Sigmoid colon (tissue), 7 donors: ENCODE data around the gene PSMC2. TPM values are rescaled to one million over a fixed set of nuclear protein-coding genes. Genes with fewer than 3 reads are reported as not detected.

Experiments
- DNase-seq: peaks from one replicate; pipeline ENCODE4 v3.0.0-alpha.2; 2019
- H3K27ac ChIP-seq, 4 donors: fragments of 200-600 bp; sonication (generic); one replicate each; pipeline ENCODE4 v1.5.1; 2016 to 2019; ENCODE audit warnings: mild to moderate bottlenecking in 1 of 4
- H3K27me3 ChIP-seq, 3 donors: fragments of 200-600 bp; sonication (generic); one replicate each; pipeline ENCODE4 v1.5.1; 2019; ENCODE audit warnings: mild to moderate bottlenecking in 1 of 3
- H3K36me3 ChIP-seq, 4 donors: fragments of 200-600 bp; sonication (generic); one replicate each; pipeline ENCODE4 v1.5.1; 2016 to 2019
- H3K4me1 ChIP-seq, 4 donors: fragments of 200-600 bp; sonication (generic); one replicate each; pipeline ENCODE4 v1.5.1; 2017 to 2019
- H3K4me3 ChIP-seq, 4 donors: fragments of 200-600 bp; sonication (generic); one replicate each; pipeline ENCODE4 v1.5.1; 2017 to 2019; ENCODE audit warnings: mild to moderate bottlenecking in 2 of 4, moderate library complexity in 1 of 4
- H3K9me3 ChIP-seq, 4 donors: fragments of 200-600 bp in 3 of 4; sonication (generic) in 3 of 4; one replicate each; pipeline versions ENCODE4 v1.5.1 to v1.6.1; 2013 to 2019
- EP300 ChIP-seq, 4 donors: sonication (generic); formaldehyde crosslinking; IDR thresholded peaks; one replicate each; pipeline ENCODE4 v1.6.1; 2017; ENCODE audit warnings: antibody characterized with exemption in 4 of 4
- POLR2A ChIP-seq, 2 donors: fragments of 450-650 bp; IDR thresholded peaks; one replicate each; pipeline ENCODE4 v1.6.1; 2016; ENCODE audit warnings: antibody characterized with exemption in 2 of 2, mild to moderate bottlenecking in 2 of 2, moderate library complexity in 2 of 2
- POLR2AphosphoS5 ChIP-seq, 4 donors: sonication (generic); formaldehyde crosslinking; IDR thresholded peaks; one replicate each; pipeline ENCODE4 v1.6.1; 2017; ENCODE audit warnings: antibody characterized with exemption in 4 of 4
- WGBS, 2 donors: extraction: QIAGEN DNeasy Blood & Tissue Kit; methylation state at CpG; one replicate each; pipeline ENCODE4 v1.1.7; 2013; 5-methylcytosine and 5-hydroxymethylcytosine counted together
- intact Hi-C: fragments of 100-400 bp; cut with DNase I; formaldehyde crosslinking; loops from one replicate; pipeline ENCODE4 v1.15.1; 2023
- polyA plus RNA-seq, 3 donors: library from polyadenylated mRNA; stranded (reverse); fragments of 200-250 nt; gene quantifications; one replicate each; pipeline ENCODE4 v1.2.3, GENCODE V29; 2013
- total RNA-seq, 4 donors: library from RNA; depleted of rRNA; stranded (reverse); fragments of >200 nt; gene quantifications; one replicate each; pipeline ENCODE4 v1.1.0, GENCODE V29; 2016
- TF ChIP-seq, protein P1 (sequence below), 4 experiments: fragments of 450-650 bp in 3 of 4; fragments of 200-600 bp in 1 of 4; IDR thresholded peaks; one replicate each; pipeline ENCODE4 v1.5.1; 2016 to 2019; ENCODE audit warnings: antibody characterized with exemption in 4 of 4, mild to moderate bottlenecking in 3 of 4, moderate library complexity in 2 of 4
- donor health status: healthy with polysubstance abuse.
- donor health status: Bipolar disorder and iron deficiency.
- donor health status: healthy.

The PSMC2 gene
- total and polyA plus RNA-seq, 7 donors: 46.0 to 119 (median 92.5) TPM

DNA sequence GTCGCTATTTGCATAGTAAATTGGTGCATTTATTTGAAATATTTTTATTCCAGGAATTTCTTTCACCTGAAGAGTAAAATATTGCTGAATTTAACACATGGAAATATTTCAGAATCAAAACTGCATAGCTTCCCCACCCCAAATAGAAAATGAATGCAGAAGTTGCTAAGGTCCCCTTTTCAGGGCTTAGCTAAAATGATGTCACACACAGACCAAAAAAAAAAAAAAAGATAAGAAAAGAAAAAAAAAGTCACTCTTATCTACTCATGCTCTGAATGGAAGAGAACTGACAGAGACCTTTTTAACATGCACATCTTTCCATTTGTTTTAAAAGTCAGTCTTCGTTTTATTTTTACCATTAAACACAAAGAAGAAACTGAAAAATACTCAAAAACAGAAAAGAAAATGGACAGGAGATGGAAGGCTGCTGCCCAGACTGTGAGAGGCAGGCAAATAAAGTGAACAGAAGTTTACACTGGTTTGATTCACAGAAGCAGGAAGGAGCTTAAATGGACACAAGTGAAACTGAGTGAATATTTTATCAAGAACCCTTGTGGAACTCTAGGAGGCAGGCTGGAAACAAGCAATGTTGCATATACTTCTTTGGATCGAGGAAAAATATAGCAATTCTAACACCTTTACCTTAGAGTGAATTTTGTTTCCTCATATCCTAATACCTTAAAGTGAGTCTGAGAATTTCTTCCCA, 32.0 kb downstream of the PSMC2 start:
- no peaks in the 10 kb centered on the region for H3K36me3 ChIP-seq
- DNase-seq: no peak
- intact Hi-C loops: no loop called here
- no peak overlapping the region for H3K27ac ChIP-seq
- H3K9me3 ChIP-seq: no peaks in the 10 kb centered on the region
- no peaks in the 10 kb centered on the region for H3K27me3 ChIP-seq
- WGBS, 2 donors: 73 to 76% methylated on average over 3 of the region's 3 CpGs
- H3K4me1 ChIP-seq: no peaks in the 10 kb centered on the region
- H3K4me3 ChIP-seq: no peak overlapping the region
- no peak for TF ChIP-seq POLR2A (IDR thresholded peaks at IDR 0.05)
- TF ChIP-seq POLR2AphosphoS5 (IDR thresholded peaks at IDR 0.05): no peak
- TF ChIP-seq EP300 (IDR thresholded peaks at IDR 0.05): no peak
- TF ChIP-seq, protein P1, sequence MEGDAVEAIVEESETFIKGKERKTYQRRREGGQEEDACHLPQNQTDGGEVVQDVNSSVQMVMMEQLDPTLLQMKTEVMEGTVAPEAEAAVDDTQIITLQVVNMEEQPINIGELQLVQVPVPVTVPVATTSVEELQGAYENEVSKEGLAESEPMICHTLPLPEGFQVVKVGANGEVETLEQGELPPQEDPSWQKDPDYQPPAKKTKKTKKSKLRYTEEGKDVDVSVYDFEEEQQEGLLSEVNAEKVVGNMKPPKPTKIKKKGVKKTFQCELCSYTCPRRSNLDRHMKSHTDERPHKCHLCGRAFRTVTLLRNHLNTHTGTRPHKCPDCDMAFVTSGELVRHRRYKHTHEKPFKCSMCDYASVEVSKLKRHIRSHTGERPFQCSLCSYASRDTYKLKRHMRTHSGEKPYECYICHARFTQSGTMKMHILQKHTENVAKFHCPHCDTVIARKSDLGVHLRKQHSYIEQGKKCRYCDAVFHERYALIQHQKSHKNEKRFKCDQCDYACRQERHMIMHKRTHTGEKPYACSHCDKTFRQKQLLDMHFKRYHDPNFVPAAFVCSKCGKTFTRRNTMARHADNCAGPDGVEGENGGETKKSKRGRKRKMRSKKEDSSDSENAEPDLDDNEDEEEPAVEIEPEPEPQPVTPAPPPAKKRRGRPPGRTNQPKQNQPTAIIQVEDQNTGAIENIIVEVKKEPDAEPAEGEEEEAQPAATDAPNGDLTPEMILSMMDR (IDR thresholded peaks at IDR 0.05): no peak

DNA sequence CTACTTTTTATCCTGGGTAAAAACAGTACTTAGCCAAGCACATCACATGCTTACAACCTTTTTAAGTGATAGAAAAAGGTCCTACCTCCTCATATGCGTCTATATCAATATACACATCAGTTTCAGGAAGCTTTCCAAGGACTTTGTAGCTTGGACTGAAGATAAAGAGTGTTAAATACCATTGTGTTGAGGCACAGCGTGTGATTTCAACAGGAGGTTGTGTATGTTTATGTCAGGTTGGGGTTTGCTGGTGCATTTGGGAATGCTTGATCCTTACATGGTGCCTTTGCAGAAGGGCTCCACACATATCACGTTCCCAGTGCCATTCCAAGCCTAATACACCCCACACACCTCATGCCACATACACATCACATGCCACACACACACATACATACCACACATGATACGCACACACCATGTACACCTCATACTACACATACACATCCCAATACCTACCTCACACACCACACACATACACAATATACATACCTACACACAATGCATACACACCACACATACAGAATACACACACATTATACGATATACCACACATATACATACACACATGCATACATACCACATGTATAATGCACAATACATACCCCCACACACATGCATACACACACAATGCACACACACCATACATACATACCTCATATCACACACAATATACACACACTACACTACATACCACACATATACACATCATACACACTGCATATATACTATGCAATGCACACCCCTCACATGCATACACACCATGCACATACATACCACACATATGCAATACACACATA, 33.1 kb downstream of the PSMC2 start:
- TF ChIP-seq, protein P1 (IDR thresholded peaks at IDR 0.05): no peak
- TF ChIP-seq EP300 (IDR thresholded peaks at IDR 0.05) (no peak), POLR2A (IDR thresholded peaks at IDR 0.05) (no peak), POLR2AphosphoS5 (IDR thresholded peaks at IDR 0.05) (no peak)
- no peaks in the 10 kb centered on the region for H3K9me3 ChIP-seq
- DNase-seq: no peak
- 71 to 81% methylated on average over 5 of the region's 5 CpGs for WGBS, 2 donors
- H3K27ac ChIP-seq: no peak overlapping the region
- H3K4me1 ChIP-seq: no peaks in the 10 kb centered on the region
- intact Hi-C loops: no loop called here
- H3K27me3 ChIP-seq: no peaks in the 10 kb centered on the region
- H3K36me3 ChIP-seq: no peaks in the 10 kb centered on the region
- H3K4me3 ChIP-seq: no peak overlapping the region

DNA sequence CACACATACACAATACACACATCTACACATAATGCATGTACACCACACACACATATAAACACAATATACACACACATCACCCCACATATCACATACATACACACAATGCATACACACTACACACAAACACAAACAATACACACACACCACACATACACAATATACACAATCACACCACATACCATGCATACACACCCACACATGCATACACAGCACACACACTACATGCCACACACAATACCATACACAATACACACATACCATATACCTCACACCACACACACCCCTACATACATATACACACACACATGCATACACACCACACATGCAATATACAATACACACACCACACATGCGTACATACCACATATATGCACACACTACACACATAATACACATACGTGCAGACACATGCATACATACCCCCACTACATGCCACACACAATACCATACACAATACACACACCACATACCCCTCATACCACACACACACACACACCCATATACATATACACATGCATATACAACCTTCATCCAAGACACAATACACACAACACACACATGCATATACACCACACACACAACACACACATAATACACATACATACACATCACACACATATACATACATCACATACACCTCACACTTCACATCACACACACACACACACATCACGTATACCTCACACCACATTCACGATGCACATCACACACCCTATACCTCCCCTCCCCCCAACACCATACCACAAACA, 34.0 kb downstream of the PSMC2 start:
- WGBS, 2 donors: 91 to 94% methylated on average over 4 of the region's 4 CpGs
- no peak overlapping the region for H3K4me3 ChIP-seq
- intact Hi-C loops: no loop called here

DNA sequence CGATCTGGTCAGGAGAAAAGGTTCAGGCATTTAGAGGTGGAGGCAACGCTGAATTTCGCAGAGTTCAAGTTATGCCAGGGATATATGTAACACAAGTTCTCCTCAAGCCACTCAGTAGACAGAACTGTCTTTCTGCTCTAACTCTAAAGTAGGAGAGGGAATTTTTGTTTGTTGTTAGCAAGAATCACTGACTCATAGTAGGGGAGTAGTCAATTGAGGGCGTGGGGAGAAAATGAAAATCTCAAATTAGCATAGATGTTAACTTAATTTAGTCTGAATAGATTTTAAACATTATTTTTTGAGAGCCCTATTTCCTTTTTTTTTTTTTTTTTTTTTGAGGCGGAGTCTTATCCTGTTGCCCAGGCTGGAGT, 34.6 kb downstream of the PSMC2 start:
- 91 to 92% methylated on average over 5 of the region's 5 CpGs for WGBS, 2 donors
- no peaks in the 10 kb centered on the region for H3K9me3 ChIP-seq
- intact Hi-C loops: no loop called here
- H3K27ac ChIP-seq: no peak overlapping the region
- H3K36me3 ChIP-seq: no peaks in the 10 kb centered on the region
- DNase-seq: no peak
- no peaks in the 10 kb centered on the region for H3K4me1 ChIP-seq
- TF ChIP-seq, protein P1 (IDR thresholded peaks at IDR 0.05): no peak
- TF ChIP-seq POLR2AphosphoS5 (IDR thresholded peaks at IDR 0.05): no peak
- no peak for TF ChIP-seq EP300 (IDR thresholded peaks at IDR 0.05)
- no peak for TF ChIP-seq POLR2A (IDR thresholded peaks at IDR 0.05)
- no peaks in the 10 kb centered on the region for H3K27me3 ChIP-seq
- no peak overlapping the region for H3K4me3 ChIP-seq

More for the DNA sequence above, 34.0 kb downstream of the PSMC2 start:
- DNase-seq: no peak
- TF ChIP-seq, protein P1 (IDR thresholded peaks at IDR 0.05): no peak
- TF ChIP-seq POLR2A (IDR thresholded peaks at IDR 0.05) (no peak), EP300 (IDR thresholded peaks at IDR 0.05) (no peak), POLR2AphosphoS5 (IDR thresholded peaks at IDR 0.05) (no peak)
- Histone ChIP-seq H3K4me1 (no peaks in the 10 kb centered on the region), H3K9me3 (no peaks in the 10 kb centered on the region), H3K27me3 (no peaks in the 10 kb centered on the region), H3K36me3 (no peaks in the 10 kb centered on the region), H3K27ac (no peak overlapping the region)
